Measurements from ENCODE around the gene CDK9.

The CDK9 gene

GRCh38 chr9:127826253-127826913 is 40.5 kb downstream of the CDK9 start:
- TF ChIP-seq, protein P1, sequence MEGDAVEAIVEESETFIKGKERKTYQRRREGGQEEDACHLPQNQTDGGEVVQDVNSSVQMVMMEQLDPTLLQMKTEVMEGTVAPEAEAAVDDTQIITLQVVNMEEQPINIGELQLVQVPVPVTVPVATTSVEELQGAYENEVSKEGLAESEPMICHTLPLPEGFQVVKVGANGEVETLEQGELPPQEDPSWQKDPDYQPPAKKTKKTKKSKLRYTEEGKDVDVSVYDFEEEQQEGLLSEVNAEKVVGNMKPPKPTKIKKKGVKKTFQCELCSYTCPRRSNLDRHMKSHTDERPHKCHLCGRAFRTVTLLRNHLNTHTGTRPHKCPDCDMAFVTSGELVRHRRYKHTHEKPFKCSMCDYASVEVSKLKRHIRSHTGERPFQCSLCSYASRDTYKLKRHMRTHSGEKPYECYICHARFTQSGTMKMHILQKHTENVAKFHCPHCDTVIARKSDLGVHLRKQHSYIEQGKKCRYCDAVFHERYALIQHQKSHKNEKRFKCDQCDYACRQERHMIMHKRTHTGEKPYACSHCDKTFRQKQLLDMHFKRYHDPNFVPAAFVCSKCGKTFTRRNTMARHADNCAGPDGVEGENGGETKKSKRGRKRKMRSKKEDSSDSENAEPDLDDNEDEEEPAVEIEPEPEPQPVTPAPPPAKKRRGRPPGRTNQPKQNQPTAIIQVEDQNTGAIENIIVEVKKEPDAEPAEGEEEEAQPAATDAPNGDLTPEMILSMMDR (IDR thresholded peaks at IDR 0.05; ENCODE audit: insufficient read depth, low read length, poor library complexity, severe bottlenecking): no peak
- no peak for TF ChIP-seq EZH2phosphoT487 (conservative IDR thresholded peaks at IDR 0.05; ENCODE audit: low read length)
- Histone ChIP-seq H3K4me2 (ENCODE audit: low read depth, low read length, poor library complexity, severe bottlenecking) (no peak overlapping the region), H3K4me3 (ENCODE audit: insufficient read depth, low read length, poor library complexity, severe bottlenecking) (no peak overlapping the region), H3F3A (ENCODE audit: insufficient read depth) (peaks cover 10% of the 10 kb centered on the region; the same call in 1 of the 2 replicates), H3K79me2 (ENCODE audit: insufficient read depth, low read length) (no peaks in the 10 kb centered on the region), H3K9me2 (replicated peaks; ENCODE audit: insufficient read depth, low read length) (no peaks in the 10 kb centered on the region), H3K36me3 (ENCODE audit: low read length) (no peaks in the 10 kb centered on the region), H3K9me3 (ENCODE audit: insufficient read depth, low read length) (no peaks in the 10 kb centered on the region), H3K27me3 (ENCODE audit: low read length) (no peaks in the 10 kb centered on the region), H2AFZ (ENCODE audit: low read depth, low read length, severe bottlenecking) (no peak overlapping the region), H4K20me1 (ENCODE audit: low read depth, low read length) (no peaks in the 10 kb centered on the region), H3K27ac (ENCODE audit: low read depth, low read length) (no peak overlapping the region), H3K9ac (ENCODE audit: low read length) (no peak overlapping the region)

DNA sequence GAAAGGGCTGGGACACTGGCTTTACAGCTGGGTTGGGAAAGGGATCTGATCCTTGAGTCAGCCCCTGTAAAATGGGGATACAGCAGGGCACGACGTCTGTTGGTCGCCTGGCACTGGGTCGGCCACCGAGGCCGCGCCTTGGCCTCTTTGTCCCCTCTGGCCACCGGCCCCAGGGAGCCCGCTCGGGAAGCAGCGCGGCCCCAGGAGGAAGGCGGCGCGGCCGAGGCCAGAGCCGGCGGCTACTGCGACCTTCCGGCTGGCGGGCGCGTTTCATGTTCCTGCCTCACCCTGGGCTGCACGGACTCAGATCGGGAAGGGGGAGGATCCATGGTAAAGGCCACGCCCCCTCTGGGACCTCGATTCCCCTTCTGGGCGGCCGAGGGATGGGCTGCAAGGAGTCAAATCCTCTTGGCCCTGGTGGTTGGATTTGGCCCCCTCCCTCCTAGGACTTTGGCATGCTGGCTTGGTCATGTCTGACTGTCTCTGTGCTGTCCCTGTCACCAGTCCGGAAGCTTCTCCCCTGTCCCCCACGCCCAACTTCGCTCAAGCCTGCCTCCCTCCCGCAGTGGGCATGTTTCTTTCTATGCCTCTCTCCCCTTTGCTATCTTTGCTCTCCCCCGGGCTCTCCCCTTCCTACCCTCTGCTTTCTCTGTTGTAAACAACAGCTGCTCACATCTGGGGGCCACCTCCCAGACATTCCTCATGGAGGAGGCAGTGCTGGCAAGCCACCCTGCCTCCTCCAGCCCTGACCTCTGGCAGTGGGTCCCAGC is 42.6 kb downstream of the CDK9 start:
- Histone ChIP-seq H3K4me2 (ENCODE audit: low read depth, low read length, poor library complexity, severe bottlenecking) (no peak overlapping the region), H3K79me2 (ENCODE audit: insufficient read depth, low read length) (no peaks in the 10 kb centered on the region), H3F3A (ENCODE audit: insufficient read depth) (no peaks in the 10 kb centered on the region), H3K27me3 (ENCODE audit: low read length) (no peaks in the 10 kb centered on the region), H3K9me3 (ENCODE audit: insufficient read depth, low read length) (no peaks in the 10 kb centered on the region), H3K36me3 (ENCODE audit: low read length) (no peaks in the 10 kb centered on the region), H3K4me3 (ENCODE audit: insufficient read depth, low read length, poor library complexity, severe bottlenecking) (no peak overlapping the region), H4K20me1 (ENCODE audit: low read depth, low read length) (no peaks in the 10 kb centered on the region), H3K27ac (ENCODE audit: low read depth, low read length) (no peak overlapping the region), H2AFZ (ENCODE audit: low read depth, low read length, severe bottlenecking) (no peak overlapping the region), H3K9me2 (replicated peaks; ENCODE audit: insufficient read depth, low read length) (no peaks in the 10 kb centered on the region), H3K9ac (ENCODE audit: low read length) (no peak overlapping the region)
- TF ChIP-seq, protein P1 (IDR thresholded peaks at IDR 0.05; ENCODE audit: insufficient read depth, low read length, poor library complexity, severe bottlenecking): no peak
- TF ChIP-seq EZH2phosphoT487 (conservative IDR thresholded peaks at IDR 0.05; ENCODE audit: low read length): no peak

GRCh38 chr9:127829205-127829906 is 43.5 kb downstream of the CDK9 start:
- Histone ChIP-seq H2AFZ (ENCODE audit: low read depth, low read length, severe bottlenecking) (no peak overlapping the region), H3K27me3 (ENCODE audit: low read length) (no peaks in the 10 kb centered on the region), H4K20me1 (ENCODE audit: low read depth, low read length) (no peaks in the 10 kb centered on the region), H3F3A (ENCODE audit: insufficient read depth) (no peaks in the 10 kb centered on the region), H3K9ac (ENCODE audit: low read length) (no peak overlapping the region), H3K27ac (ENCODE audit: low read depth, low read length) (no peak overlapping the region), H3K9me2 (replicated peaks; ENCODE audit: insufficient read depth, low read length) (no peaks in the 10 kb centered on the region), H3K4me2 (ENCODE audit: low read depth, low read length, poor library complexity, severe bottlenecking) (no peak overlapping the region), H3K36me3 (ENCODE audit: low read length) (no peaks in the 10 kb centered on the region), H3K79me2 (ENCODE audit: insufficient read depth, low read length) (no peaks in the 10 kb centered on the region), H3K4me3 (ENCODE audit: insufficient read depth, low read length, poor library complexity, severe bottlenecking) (no peak overlapping the region), H3K9me3 (ENCODE audit: insufficient read depth, low read length) (no peaks in the 10 kb centered on the region)
- no peak for TF ChIP-seq EZH2phosphoT487 (conservative IDR thresholded peaks at IDR 0.05; ENCODE audit: low read length)

All from SU-DHL-6 (cell line).